Hepatocyte (in vitro differentiated cells): ENCODE results near the gene NPIPA8.
"Not testable (repeated sequence)": the region's sequence is repeated elsewhere in the genome, so short reads cannot be mapped to it uniquely, and the experiment has no call there.

Experiments
- EZH2 ChIP-seq: fragments of 200-600 bp; sonication (generic); IDR thresholded peaks from 2 replicates; pipeline ENCODE4 v1.6.1; 2016; ENCODE audit warnings: antibody characterized with exemption, mild to moderate bottlenecking, borderline replicate concordance
- TF ChIP-seq, protein P1 (sequence below): fragments of 200-600 bp; sonication (generic); IDR thresholded peaks from 2 replicates; pipeline ENCODE4 v1.5.1; 2016; ENCODE audit warnings: antibody characterized with exemption, mild to moderate bottlenecking; ENCODE audit not compliant: poor library complexity

DNA sequence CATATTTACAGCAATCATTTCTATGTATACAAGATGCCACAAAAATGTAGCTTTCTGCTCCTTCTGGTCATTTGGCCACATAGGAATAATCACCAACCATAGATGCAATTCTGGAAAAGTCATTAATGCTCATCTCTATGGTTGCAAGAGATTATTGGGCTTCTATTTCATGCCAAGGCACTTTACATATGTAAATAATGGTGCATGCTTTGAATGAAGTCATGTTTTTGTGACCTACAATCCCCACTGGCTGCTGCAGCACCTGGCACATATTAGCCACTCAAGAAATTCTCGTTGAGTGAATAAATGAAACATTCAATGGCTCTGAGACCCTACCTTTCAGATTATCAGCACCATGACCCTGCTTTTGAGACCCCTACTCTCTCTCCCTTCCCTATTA is 50.2 kb downstream of the NPIPA8 start:
- TF ChIP-seq, protein P1, sequence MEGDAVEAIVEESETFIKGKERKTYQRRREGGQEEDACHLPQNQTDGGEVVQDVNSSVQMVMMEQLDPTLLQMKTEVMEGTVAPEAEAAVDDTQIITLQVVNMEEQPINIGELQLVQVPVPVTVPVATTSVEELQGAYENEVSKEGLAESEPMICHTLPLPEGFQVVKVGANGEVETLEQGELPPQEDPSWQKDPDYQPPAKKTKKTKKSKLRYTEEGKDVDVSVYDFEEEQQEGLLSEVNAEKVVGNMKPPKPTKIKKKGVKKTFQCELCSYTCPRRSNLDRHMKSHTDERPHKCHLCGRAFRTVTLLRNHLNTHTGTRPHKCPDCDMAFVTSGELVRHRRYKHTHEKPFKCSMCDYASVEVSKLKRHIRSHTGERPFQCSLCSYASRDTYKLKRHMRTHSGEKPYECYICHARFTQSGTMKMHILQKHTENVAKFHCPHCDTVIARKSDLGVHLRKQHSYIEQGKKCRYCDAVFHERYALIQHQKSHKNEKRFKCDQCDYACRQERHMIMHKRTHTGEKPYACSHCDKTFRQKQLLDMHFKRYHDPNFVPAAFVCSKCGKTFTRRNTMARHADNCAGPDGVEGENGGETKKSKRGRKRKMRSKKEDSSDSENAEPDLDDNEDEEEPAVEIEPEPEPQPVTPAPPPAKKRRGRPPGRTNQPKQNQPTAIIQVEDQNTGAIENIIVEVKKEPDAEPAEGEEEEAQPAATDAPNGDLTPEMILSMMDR, result not testable (repeated sequence)
- TF ChIP-seq EZH2, result not testable (repeated sequence)
